Measurements from ENCODE around the gene NR3C2.

- no peak for TF ChIP-seq CTCF (conservative IDR thresholded peaks at IDR 0.05; ENCODE audit: low read length)
- no peak for TF ChIP-seq EZH2phosphoT487 (IDR thresholded peaks at IDR 0.05; ENCODE audit: borderline replicate concordance, low read depth, low read length)
These were observed at the start of gene NR3C2 for GRCh38 chr4:148441986-148442831.

Measured in OCI-LY7 (cell line).